Nucleus accumbens (tissue), 56 donors: Measurements from ENCODE around the gene FHOD3.

ENCODE experiments used
- DNase-seq, 56 donors: peaks; one replicate each; lab custom pipeline; 2025; lab: John Stamatoyannopoulos, UW

The FHOD3 gene

DNA sequence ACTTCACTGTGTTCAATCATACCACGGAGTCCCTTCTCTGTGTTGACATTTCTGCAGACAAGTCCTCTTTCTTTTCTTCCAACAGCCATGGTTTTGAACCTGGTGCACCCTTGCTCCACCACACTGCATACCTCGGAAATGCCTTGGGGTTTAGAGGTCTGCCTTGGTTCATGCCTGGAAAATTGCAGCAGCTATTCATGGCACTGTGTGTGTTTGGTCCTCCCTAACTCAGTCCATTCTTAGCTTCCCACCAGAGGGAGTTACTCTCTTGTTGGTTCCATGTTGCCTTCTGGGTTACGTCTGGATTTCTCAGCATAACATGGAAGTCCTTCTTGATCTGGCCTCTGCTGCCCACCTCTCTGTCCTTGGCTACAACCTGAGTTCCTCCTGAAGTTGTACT lies 206.0 kb downstream of the FHOD3 start:
- DNase-seq = no peak

DNA sequence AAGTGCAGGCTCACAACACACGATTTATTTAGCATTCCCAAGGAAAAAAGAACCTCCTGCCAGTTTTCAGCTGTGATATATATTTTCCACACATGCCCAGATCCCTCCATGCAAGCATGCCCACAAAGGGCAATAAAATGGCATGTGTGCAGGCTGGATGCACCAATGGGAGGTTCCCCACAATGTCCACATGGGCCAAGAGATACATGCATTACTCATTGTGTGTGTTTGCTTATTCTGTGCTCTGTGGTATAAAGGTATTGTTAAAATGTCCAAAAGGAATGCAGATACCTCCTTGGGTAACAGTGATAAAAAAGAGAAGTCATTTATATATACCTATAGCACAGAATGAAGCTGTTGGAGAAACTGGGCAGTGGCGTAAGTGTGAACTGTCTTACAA lies 207.4 kb downstream of the FHOD3 start:
- DNase-seq = no peak

DNA sequence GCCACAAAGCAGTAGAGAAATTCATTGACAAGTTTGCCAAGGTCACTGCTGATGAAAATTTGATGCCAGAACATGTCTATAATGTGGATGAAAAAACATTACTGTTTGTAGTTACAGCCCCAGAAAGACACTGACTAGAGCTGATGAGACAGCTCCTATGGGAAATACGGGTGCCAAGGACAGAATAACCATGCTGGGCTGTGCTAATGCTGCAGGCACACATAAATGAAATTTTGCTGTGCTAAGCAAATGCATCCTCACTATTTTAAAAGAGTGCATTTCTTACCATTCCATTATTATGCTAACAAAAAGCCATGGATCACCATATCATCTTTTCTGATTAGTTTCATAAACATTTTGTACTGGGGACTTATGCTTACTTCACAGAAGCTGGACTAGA lies 208.2 kb downstream of the FHOD3 start:
- no peak for DNase-seq

DNA sequence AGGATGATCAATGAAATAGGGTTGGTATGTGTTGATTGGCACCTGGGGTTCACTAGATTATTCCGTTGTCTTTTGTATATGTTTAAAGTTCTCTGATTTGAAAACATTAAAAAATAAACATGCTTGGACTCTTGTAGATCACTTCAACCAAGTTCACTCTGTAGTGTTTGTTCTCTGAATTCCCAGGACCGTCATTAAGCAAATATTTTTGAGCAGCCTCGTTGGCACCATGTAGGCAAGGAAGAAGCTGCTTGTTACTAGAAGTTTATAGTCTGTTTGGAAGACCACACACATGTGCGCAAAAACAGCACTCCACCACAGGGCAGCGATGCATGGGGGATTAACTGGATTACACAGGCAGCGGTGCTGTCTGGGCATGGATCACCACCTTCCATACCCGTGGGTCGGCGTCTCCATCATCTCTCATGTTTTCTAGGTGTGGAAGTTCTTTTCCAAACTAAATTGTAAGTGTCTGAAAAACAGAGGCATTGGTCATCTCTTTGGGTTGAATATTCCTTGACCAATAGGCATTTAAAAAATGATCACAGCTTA lies 212.2 kb downstream of the FHOD3 start:
- no peak for DNase-seq

DNA sequence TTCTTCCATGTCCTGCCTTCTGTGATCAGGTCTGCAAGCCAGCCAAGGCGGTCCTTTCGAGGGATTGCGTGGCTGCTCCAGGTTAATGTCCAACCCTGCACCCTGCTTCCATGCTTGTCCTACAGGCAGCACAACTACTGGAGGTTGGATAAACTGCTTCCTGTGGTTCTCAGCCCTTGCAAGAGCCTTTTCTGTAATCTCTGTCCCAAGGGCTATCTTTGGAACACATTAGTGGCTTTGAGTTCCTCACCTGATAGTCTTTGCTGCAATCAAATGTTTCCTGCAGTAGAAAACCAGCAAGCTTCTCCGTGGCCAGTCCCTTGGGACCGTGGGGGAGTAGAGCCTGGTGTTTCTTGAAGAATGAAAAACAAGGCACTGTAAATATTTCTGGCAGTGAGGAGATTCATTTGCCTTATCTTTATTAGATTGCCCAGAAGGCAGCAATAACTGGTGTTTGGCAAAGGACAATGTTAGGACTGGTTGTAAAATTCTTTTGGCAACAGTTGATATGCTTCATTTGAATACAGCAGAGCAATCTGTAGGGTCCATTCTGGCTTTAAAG lies 214.4 kb downstream of the FHOD3 start:
- no peak for DNase-seq

DNA sequence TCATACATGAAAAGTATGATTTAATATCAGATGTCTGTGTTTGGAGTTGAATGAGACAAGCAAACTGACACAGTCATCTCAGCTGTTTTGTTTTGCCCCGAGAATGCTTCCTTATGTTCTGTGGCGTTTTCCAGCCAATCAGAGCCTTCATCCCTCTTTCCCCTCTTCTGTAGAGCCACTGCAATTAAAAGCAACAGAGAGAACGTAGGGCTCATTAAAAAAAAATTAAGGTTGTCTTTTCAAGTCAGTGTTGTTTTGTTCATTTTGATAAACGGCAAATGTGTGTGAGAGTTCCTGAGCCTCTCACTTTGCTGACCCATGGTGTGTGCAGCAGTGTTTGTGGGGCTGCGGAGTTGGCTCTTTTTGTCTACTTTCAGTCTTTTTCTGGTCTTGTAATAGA lies 216.0 kb downstream of the FHOD3 start:
- no peak for DNase-seq

DNA sequence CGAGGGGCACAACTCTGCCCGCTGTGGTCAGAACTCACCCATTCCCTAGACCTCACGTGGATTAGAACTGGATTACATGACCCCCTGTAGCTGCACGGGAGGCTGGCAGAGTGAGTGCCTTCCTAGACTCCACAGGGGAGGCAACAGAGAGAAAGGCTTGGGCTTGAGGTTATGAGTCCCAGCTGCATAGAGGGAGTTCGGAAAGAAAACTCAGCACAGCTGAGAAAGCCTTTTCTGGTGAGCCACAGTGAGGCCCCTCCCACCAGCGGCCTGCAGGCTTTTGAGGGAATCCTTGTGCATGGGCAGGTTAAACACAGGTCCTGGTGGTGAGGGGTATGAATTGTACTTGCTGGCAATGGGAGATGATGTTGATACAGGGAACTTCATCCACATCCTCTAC lies 217.3 kb downstream of the FHOD3 start:
- no peak for DNase-seq

DNA sequence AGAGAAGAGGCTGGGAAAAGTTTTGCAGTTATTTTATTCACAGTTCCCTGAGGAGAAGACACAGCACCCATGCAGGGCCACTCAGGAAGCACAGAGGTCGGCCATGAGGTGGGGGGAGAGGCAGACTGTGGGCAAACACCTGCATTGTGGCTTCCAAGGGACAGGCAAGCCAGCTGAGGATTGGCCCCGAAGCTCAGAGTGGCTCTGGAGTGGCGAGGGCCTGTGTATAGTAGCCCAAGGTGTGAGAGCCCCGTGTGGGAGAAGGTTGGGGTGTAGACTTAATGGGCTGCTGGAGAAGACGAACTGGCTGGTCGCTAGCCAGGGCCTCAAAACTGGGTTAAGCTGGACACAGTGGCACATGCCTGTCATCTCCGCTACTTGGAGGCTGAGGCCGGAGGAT lies 218.7 kb downstream of the FHOD3 start:
- no peak for DNase-seq

DNA sequence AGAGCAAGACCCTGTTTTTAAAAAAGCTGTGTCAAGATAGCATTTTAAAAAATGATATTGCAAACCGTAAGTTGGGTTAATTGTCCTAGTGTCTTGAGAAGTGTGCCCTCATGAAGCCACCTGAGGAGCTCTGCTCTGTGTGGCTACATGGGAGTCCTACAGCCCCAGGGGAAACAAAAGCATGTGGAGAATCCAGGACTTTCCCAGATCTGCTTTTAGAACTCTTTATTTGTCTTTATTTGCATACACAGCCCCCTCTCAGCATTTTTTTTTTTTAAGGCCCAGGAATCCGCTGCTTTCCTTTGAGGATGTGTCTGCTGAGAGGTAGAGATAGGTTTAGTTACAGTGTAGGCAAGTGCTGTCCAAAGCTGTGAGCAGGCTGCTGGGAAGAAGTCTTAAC lies 219.2 kb downstream of the FHOD3 start:
- no peak for DNase-seq

DNA sequence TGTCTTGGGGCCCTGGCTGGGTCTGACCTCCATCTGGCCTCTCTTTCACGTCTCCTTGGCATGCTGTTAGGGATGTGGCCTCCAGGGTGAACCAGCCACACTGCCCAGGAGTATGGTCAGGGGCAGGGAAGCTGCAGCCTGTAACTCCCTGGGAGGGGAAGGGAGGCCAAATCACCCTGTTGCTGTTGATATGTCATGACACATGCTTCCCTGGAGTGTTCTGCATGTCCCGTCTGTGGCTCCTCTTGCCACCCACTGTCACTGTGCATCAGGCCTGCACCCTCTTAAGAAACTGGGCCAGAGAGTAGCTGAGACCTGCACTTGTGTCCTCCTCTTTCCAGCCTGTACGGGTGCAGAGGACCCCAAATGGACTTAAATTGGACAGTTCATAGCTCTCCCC lies 221.3 kb downstream of the FHOD3 start:
- DNase-seq = no peak

DNA sequence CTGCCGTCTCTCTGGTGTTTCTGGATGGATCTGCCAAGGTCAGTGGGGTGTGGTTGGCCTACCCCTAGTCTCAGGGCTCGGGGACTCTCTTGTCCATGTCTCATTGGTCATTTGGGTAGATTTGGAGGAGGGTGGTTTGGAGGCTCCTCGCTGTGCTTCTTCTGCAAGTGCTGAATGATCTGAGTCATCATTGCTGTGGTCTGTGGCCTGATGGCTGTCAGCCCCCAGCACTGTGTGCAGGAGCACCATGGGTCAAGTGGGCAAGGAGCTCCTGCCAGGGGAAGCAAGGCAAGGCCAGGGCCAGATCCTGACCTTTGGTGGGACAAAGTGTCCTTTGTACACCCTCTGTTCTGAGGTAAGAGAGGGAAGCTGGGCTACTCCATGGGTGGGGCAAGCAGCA lies 221.8 kb downstream of the FHOD3 start:
- no peak for DNase-seq

DNA sequence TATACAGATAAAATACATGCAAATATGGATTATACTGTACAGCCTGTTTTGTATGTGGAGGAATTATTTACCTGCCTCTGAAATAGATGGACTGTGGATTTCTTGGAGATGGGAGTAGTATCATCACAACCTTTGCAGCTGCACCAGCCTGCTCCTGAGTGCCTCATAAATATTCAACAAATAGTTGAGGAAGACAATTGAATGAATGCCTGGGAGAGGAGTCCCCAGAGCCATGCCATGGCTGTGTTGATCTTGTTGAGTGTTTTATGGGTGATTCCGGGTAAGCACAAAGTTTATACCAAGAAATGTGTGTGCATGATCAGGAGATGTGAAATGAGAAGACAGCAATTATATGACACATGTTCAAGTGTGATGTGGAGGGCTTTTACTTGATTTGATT lies 225.0 kb downstream of the FHOD3 start:
- DNase-seq = no peak

DNA sequence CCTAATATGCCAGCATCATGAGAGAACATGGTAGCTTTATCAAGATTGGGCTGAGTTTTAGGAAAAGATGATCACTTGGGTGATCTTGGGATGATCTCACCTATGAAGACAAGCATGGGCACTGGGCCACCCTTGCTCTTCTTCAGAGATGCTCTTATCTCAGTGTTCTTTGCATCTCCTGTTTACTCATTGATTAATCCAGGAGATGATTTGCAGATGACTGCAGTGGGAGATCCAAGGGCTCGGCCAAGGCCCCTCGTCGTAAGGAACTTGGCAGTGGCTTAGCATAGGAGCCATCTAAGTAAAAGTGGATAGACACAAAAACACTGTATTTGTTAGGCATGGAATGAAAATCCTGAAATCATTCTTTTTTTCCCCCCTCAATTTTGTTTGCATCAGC lies 228.4 kb downstream of the FHOD3 start:
- no peak for DNase-seq

DNA sequence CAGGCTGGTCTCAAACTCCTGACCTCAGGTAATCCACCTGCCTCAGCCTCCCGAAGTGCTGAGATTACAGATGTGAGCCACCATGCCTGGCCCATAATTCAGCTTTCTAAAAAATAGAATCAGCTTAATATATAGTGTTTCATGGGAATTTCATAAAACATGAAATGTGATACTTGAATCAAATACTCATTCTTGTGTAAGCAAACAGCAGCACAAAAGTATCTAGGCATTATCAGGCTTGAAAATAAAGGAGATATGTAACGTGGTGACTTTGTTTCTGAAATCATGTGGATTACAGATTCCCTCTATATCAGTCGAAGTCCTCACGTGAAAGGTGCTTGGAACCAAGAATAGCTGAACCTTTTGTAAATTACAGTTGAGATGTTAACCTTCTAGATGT lies 229.1 kb downstream of the FHOD3 start:
- DNase-seq = no peak

DNA sequence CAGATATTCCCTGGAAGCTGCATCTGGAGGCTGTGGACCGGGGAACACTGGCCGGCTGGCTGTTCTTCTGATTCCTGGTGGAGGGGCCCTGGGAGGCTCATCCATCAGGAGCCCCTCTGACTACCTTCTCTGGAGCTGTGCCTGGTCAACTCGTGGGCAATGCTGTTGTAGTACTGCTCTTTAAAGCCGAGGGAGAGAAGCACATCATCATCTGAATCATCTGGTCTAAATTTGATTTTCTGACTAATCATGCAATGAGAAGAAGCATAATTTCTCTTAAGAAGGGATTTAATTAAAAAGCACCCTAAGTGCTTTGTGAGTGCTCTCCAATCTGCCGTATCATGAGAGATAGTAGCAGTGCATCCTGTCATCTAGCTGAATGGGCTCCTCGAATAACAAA lies 229.5 kb downstream of the FHOD3 start:
- no peak for DNase-seq

DNA sequence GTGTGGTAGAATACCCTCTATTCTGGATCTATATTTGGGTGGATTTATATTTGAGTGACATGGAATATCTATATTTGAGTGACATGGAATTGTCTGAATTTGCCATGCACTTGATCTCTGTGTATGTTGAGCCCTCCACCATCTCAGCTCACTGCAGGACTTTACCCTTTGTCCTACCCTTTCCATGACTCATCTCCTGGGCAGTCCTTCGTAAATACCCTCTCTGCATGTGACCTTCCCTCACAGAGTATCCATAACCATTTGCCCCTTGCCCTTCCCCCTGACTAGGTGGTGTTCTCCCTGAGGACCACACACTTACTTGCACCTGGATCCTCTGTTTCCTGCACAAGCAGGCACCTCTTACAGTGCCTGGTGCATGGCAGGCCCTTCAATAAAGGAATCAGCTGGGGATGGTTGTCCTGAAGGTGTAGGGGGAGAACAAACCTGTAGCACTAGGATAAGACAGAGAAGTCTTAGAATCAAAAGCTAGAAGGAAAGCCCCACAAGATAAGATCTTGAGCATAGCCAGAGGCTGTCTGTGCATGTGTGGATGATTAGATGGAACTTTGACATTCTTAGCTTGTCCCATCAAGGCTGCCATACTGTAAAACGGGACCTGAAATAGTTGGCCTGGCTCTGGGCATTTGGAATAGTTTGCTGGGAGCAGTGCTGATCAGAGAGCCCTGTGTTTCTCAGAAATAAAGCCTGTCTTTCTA lies 230.4 kb downstream of the FHOD3 start:
- no peak for DNase-seq

DNA sequence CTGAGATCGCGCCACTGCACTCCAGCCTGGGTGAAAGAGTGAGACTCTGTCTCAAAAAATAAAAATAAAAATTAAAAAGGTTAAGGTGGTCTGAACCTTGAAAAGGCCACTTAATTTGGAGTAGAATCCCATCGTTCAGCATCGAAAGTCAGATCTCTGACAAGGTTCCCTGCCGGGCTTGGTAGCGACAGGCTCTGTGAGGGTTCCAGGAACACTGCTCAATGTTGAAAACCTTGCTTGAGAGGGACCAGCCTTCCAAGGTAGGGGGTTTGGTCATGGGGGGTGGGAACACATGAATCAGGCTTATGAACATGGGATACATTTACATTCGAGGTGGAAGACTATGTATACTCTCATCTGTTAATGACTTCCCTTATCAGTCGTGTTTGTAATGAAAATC lies 232.2 kb downstream of the FHOD3 start:
- no peak for DNase-seq

DNA sequence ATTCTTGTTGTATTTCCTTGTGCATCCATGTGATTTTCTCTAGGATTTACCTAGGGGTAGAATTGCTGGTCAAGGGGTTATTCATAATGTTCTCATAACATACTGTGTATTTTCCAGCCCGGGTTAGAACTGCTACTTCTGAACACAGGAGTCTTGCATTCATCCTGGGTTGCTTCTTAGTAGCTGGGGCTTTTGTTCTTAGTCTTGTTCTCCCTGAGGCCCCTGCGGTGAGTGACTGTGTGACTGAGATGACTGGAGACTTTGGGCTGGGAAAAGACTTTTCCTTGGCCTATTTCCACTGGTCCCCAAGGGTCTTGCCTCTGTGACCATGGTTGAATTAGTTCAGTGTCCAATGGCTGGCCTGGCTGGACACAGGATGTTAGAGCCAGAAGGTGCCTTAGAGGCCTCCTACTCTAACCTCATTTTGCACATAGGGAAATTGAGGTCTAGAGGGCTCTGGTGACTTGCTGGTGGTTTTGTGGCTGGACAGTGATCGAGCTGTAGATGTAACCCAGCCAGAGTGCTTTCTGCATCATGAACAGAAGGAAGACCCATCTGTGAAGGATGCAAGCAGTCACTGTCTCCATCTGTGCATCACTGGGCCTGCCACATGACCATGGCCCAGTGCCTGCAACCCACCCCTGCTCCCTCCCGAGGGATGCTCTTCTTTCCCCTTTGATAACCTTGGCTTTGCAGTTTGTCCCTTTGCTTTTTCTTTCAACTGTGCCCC lies 233.3 kb downstream of the FHOD3 start:
- DNase-seq = no peak

DNA sequence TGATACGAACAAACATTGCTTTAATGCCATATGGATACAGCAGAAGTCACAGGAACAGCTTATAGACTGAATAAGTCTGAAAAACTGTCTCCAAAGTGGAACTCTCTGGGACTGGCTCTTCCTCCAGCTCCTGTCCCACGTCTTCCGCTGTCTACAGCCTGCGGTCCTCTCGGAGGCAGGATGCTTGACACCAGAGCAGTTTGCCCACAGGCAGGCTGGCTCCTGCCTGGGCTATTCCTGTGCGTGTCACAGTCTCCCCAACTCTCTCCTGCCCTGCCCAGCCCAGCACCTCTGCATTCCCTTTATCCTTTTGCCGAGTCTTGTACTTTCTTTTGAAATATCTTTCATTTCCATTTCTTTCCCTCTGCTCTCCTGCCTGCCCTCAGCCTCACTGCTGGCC lies 234.1 kb downstream of the FHOD3 start:
- no peak for DNase-seq

DNA sequence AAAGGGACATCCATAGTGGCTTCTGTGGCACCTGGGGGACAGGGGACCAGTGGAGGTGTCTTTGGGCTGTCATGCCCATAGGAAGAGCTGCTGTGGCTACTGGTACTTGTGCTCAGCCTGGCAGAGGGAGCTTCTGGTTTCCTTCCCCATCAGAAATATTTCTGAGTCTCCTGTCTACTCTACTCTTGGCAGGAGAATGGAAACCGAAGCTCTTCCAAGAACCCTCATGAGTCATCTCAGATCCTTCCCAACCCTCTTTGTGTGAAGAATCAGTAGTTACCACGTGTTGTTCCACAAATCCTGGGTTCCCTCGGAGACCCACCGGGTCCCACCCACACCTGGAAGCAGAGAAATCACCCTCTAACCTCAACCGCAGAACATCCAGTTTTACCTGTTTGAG lies 234.9 kb downstream of the FHOD3 start:
- DNase-seq = no peak

DNA sequence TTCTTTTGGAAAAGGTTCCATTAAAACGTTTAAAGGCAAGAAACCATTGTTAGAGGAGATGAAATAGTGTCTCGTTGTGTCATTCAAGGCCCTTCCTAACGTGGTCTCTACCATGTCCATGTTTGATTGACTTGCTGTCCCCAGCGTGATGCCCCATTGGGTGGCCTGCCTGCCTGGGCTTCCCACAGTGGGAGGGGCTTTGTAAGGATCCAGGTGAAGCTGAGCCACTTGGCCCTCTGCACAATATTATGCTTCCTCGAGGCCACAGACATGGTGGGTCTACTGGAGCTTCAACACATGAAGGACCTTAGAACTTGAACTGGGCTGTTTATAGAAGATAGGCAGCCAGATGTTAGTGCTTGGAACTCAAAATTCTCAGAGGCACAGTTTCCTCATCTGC lies 235.3 kb downstream of the FHOD3 start:
- DNase-seq = no peak
